Lung (tissue), 12 donors: ENCODE measurements around the gene TBXA2R. TPM values are rescaled to one million over a fixed set of nuclear protein-coding genes. Genes with fewer than 3 reads are reported as not detected.

Experiments used
- ATAC-seq: fragments of 200-7000 bp; cut with Tn5 transposase; one replicate; pipeline ENCODE4 v1.9.1; 2020; ENCODE audit warnings: moderate number of reproducible peaks; ENCODE audit not compliant: insufficient read depth, low FRiP score
- DNase-seq, 3 donors: peaks; one replicate each; pipeline ENCODE4 v3.0.0-alpha.2; 2013 to 2017
- H3K27ac ChIP-seq, 2 donors: one replicate each; pipeline ENCODE4 v1.5.1; 2013; ENCODE audit warnings: mild to moderate bottlenecking in 2 of 2, moderate library complexity in 2 of 2, control low read depth in 1 of 2, inconsistent platforms in 1 of 2, low read depth in 1 of 2, low read length in 1 of 2
- H3K27me3 ChIP-seq, 3 donors: one replicate each; pipeline ENCODE4 v1.5.1; 2013; ENCODE audit warnings: low read length in 2 of 3; ENCODE audit not compliant: control insufficient read depth in 3 of 3, insufficient read depth in 3 of 3
- H3K36me3 ChIP-seq, 4 donors: one replicate each; pipeline ENCODE4 v1.5.1; 2013; ENCODE audit warnings: low read length in 4 of 4, mild to moderate bottlenecking in 1 of 4, moderate library complexity in 1 of 4; ENCODE audit not compliant: control insufficient read depth in 4 of 4, insufficient read depth in 4 of 4
- H3K4me1 ChIP-seq, 5 donors: one replicate each; pipeline ENCODE4 v1.5.1; 2013; ENCODE audit warnings: low read length in 5 of 5, mild to moderate bottlenecking in 2 of 5, moderate library complexity in 1 of 5; ENCODE audit not compliant: control insufficient read depth in 5 of 5, insufficient read depth in 5 of 5
- H3K4me3 ChIP-seq: one replicate; pipeline ENCODE4 v1.5.1; 2013; ENCODE audit warnings: mild to moderate bottlenecking, control low read depth, moderate library complexity
- H3K9ac ChIP-seq, 2 donors: one replicate each; pipeline ENCODE4 v1.5.1; 2013; ENCODE audit warnings: low read length in 2 of 2, control low read depth in 1 of 2; ENCODE audit not compliant: insufficient read depth in 1 of 2
- H3K9me3 ChIP-seq, 4 donors: one replicate each; pipeline ENCODE4 v1.5.1; 2013; ENCODE audit warnings: low read length in 3 of 4, mild to moderate bottlenecking in 1 of 4, moderate library complexity in 1 of 4; ENCODE audit not compliant: control insufficient read depth in 4 of 4, insufficient read depth in 3 of 4
- WGBS, 2 donors: extraction: QIAGEN DNeasy Blood & Tissue Kit; methylation state at CpG; one replicate each; pipeline ENCODE4 v1.1.7; 2013; 5-methylcytosine and 5-hydroxymethylcytosine counted together
- polyA plus RNA-seq, 2 donors: library from polyadenylated mRNA; stranded (reverse); fragments of 200-250 nt; gene quantifications; one replicate each; pipeline ENCODE4 v1.2.1, GENCODE V29; 2013
- total RNA-seq, 2 donors: library from RNA; depleted of rRNA in 1 of 2; stranded (reverse); fragments of >200 nt in 1 of 2; gene quantifications; one replicate each; pipeline ENCODE4 v1.2.1, GENCODE V29; 2014 to 2021
- TF ChIP-seq, protein P1 (sequence below): IDR thresholded peaks from 2 replicates; pipeline ENCODE4 v1.5.1; 2012; ENCODE audit warnings: mild to moderate bottlenecking; ENCODE audit errors: control extremely low read depth, extremely low read depth
- donor health status: control.
- donor health status: control.
- donor health status: Bipolar disorder and iron deficiency.
- donor health status: healthy.
- donor health status: DM: yes; HTN: yes; CAD: no.

Gene TBXA2R
- total and polyA plus RNA-seq, 4 donors, result 2.5 to 7.6 (median 3.5) TPM

DNA sequence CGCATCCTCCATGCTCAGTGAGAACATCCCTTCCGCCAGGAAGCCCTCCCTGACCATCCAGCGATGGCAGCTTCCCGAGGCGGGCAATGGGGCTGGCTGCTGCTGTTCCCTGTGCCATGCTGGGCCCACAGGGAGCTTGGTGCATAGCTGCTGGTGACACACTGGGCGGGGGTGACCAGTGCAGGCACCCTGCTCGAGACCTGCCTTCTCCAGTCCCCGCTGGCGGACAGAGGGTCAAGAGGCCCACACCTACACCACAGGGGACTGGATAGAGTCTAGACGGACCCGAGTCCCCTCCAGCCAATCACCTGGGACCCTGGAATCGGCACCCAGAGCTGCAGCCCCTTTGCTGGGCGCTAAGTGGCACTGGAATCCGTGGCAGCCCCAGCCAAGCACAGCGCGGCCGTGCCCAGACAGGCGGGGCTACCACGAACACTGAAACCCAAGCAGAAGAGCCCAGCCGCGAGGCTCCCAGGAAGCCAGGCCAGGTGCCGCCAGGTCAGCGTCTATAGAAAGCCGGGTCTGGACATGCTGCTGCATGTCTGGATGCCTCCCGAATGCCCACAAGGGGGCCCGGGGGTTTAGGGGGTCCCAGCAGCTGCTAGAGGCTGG, 9.0 kb upstream of the TBXA2R start:
- Histone ChIP-seq H3K27me3 (no peaks in the 10 kb centered on the region), H3K4me3 (no peak overlapping the region), H3K9me3 (peaks cover 0 to 3% (median 0%) of the 10 kb centered on the region in 4 donors), H3K36me3 (peaks cover 4 to 64% (median 16%) of the 10 kb centered on the region in 4 donors), H3K9ac (no peak overlapping the region), H3K27ac (no peak overlapping the region), H3K4me1 (peaks cover 0 to 20% (median 9%) of the 10 kb centered on the region in 5 donors)
- TF ChIP-seq, protein P1, sequence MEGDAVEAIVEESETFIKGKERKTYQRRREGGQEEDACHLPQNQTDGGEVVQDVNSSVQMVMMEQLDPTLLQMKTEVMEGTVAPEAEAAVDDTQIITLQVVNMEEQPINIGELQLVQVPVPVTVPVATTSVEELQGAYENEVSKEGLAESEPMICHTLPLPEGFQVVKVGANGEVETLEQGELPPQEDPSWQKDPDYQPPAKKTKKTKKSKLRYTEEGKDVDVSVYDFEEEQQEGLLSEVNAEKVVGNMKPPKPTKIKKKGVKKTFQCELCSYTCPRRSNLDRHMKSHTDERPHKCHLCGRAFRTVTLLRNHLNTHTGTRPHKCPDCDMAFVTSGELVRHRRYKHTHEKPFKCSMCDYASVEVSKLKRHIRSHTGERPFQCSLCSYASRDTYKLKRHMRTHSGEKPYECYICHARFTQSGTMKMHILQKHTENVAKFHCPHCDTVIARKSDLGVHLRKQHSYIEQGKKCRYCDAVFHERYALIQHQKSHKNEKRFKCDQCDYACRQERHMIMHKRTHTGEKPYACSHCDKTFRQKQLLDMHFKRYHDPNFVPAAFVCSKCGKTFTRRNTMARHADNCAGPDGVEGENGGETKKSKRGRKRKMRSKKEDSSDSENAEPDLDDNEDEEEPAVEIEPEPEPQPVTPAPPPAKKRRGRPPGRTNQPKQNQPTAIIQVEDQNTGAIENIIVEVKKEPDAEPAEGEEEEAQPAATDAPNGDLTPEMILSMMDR, result no peak
- 94 to 95% methylated on average over 25 to 26 of the region's 26 CpGs for WGBS, 2 donors
- no peak for ATAC-seq
- DNase-seq, result no peak

- no peaks in the 10 kb centered on the region for H3K27me3 ChIP-seq
- no peak for DNase-seq
- no peak overlapping the region for H3K27ac ChIP-seq
- peaks cover 4 to 61% (median 15%) of the 10 kb centered on the region in 4 donors for H3K36me3 ChIP-seq
- no peak for ATAC-seq
- peaks cover 0 to 3% (median 0%) of the 10 kb centered on the region in 4 donors for H3K9me3 ChIP-seq
- no peak overlapping the region for H3K4me3 ChIP-seq
- WGBS, 2 donors, result 92% methylated on average over 14 to 18 of the region's 18 CpGs
- TF ChIP-seq, protein P1, result no peak
- no peak overlapping the region for H3K9ac ChIP-seq
- H3K4me1 ChIP-seq, result peaks cover 0 to 26% (median 9%) of the 10 kb centered on the region in 5 donors
These were observed 8.3 kb upstream of the TBXA2R start for GRCh38 chr19:3614858-3615505.

DNA sequence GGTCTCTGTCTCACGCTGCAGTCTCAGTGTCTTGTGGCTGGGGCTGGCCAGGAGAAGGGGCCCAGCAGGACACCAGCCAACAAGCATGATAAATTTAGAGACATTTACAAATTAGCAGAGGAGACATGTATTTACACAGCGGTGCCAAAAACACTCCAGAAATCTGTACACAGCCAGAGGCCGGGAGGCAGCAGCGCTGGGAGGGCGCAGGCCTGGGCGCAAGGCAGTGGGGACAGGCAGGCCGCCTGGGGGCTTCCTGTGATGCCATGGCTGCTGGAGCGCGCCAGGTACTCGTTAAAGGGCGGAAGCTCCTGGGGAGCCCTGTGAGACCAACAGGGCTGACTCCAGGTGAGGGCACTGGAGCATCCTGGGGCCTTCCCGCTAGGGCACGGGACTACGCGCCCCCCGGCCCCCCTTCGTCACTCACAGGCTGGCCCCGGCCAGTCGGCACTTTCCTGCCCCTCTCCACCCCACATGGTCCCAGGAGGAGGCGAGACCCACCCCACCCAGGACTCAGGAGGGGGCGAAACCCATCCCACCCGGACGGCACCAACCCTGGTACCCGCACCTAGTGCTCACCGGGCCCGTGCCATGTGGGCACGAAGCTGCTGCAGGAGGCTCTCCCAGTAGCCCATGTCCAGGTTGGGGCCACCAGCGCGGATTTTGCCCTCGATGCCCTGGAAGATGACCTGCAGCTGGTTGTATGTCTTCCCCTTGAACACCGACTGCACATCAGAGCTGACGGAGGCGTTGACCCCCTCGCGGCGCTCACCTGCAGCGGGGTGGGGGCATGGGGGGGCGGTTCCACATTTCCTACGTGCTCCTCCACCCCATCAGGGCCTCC, 7.4 kb upstream of the TBXA2R start:
- peaks cover 4 to 52% (median 13%) of the 10 kb centered on the region in 4 donors for H3K36me3 ChIP-seq
- ATAC-seq, result no peak
- no peaks in the 10 kb centered on the region for H3K27me3 ChIP-seq
- 79 to 88% methylated on average over 39 of the region's 39 CpGs for WGBS, 2 donors
- peaks cover 0 to 3% (median 0%) of the 10 kb centered on the region in 4 donors for H3K9me3 ChIP-seq
- no peak overlapping the region for H3K27ac ChIP-seq
- H3K4me1 ChIP-seq, result peaks cover 0 to 29% (median 9%) of the 10 kb centered on the region in 5 donors
- TF ChIP-seq, protein P1, result no peak
- no peak overlapping the region for H3K9ac ChIP-seq
- H3K4me3 ChIP-seq, result no peak overlapping the region
- peak; percentile 77 to 93 (median 82) for DNase-seq
